HepG2 (cell line): Measurements from ENCODE around the gene SLC1A2. TPM values are rescaled to one million over a fixed set of nuclear protein-coding genes. Genes with fewer than 3 reads are reported as not detected.

ENCODE experiments used
- ATAC-seq: fragments of 200-7000 bp; cut with Tn5 transposase; 3 replicates; pipeline ENCODE4 v1.9.1; 2020; ENCODE audit warnings: mild to moderate bottlenecking, moderate library complexity
- BruUV-seq: library from RNA; stranded (reverse); fragments of 400-500 nt; replicated peaks from 2 replicates; lab custom pipeline; 2021; lab: Mats Ljungman, UMichigan
- CTCF ChIA-PET: fragments of 300-600 bp; formaldehyde crosslinking; extraction: SDS; loops from one replicate; lab custom pipeline; 2021; ENCODE audit warnings: low total read pairs, inconsistent platforms, low intra/inter-chr PET ratio; lab: Yijun Ruan, JAX
- POLR2A ChIA-PET: fragments of 350-600 bp; sonication (Branson Sonifier 250); formaldehyde crosslinking; loops from one replicate; lab custom pipeline; 2020; ENCODE audit warnings: antibody characterized with exemption, inconsistent platforms; lab: Yijun Ruan, JAX
- DNase-seq: peaks from one replicate; pipeline ENCODE4 v3.0.0-alpha.2; 2015; ENCODE audit warnings: low spot score
- FAIRE-seq: peaks from 3 replicates; lab custom pipeline; 2011; peaks lifted over from hg19 to GRCh38; lab: Jason Lieb, UNC
- H2AFZ ChIP-seq: one replicate; pipeline ENCODE4 v1.6.1; 2011; ENCODE audit warnings: low read length, inconsistent platforms
- H3K27ac ChIP-seq: fragments of 300-600 bp; 3 replicates; pipeline ENCODE4 v1.8.0; 2011; ENCODE audit warnings: mixed run types, mild to moderate bottlenecking, mixed read lengths, low read length, inconsistent platforms; ENCODE audit not compliant: insufficient read depth; ENCODE audit errors: extremely low read length
- H3K27me3 ChIP-seq, 2 experiments: fragments of 200-600 bp in 1 of 2; 2 replicates in 1 of 2; 3 replicates in 1 of 2; pipeline versions ENCODE4 v1.6.0 to v1.8.0; 2011; ENCODE audit warnings: low read length in 2 of 2, mild to moderate bottlenecking in 2 of 2, moderate library complexity in 2 of 2, inconsistent platforms in 1 of 2; ENCODE audit not compliant: insufficient read depth in 2 of 2, control insufficient read depth in 1 of 2
- H3K36me3 ChIP-seq, 2 experiments: fragments of 200-600 bp in 1 of 2; replicated peaks in 1 of 2; 2 replicates in 1 of 2; 3 replicates in 1 of 2; pipeline versions ENCODE4 v1.5.1 to v1.8.0; 2011; ENCODE audit warnings: low read length in 2 of 2, inconsistent platforms in 1 of 2; ENCODE audit not compliant: insufficient read depth in 2 of 2, control insufficient read depth in 1 of 2
- H3K4me1 ChIP-seq: 2 replicates; pipeline ENCODE4 v1.5.1; 2012; ENCODE audit warnings: low read length, inconsistent platforms; ENCODE audit not compliant: insufficient read depth
- H3K4me2 ChIP-seq: 2 replicates; pipeline ENCODE4 v1.6.0; 2011; ENCODE audit warnings: low read depth, low read length, inconsistent platforms
- H3K4me3 ChIP-seq, 3 experiments: fragments of 200-600 bp in 1 of 3; sonication (generic), shearing (Covaris generic) in 1 of 3; replicated peaks in 1 of 3; 2 replicates each; pipeline ENCODE4 v1.5.1; 2011 to 2016; ENCODE audit warnings: low read length in 3 of 3, inconsistent platforms in 2 of 3, low read depth in 2 of 3, mild to moderate bottlenecking in 2 of 3, control low read depth in 1 of 3, mixed read lengths in 1 of 3; ENCODE audit not compliant: insufficient read depth in 1 of 3
- H3K79me2 ChIP-seq: one replicate; pipeline ENCODE4 v1.6.1; 2011; ENCODE audit warnings: low read length, inconsistent platforms; ENCODE audit not compliant: insufficient read depth
- H3K9ac ChIP-seq: 2 replicates; pipeline ENCODE4 v1.6.0; 2011; ENCODE audit warnings: mild to moderate bottlenecking, low read depth, low read length, inconsistent platforms; ENCODE audit not compliant: insufficient read depth
- H3K9me3 ChIP-seq: 2 replicates; pipeline ENCODE4 v1.5.1; 2012; ENCODE audit warnings: mild to moderate bottlenecking, low read length
- H4K20me1 ChIP-seq: 2 replicates; pipeline ENCODE4 v1.6.0; 2011; ENCODE audit warnings: inconsistent platforms, mild to moderate bottlenecking, low read length, moderate library complexity; ENCODE audit not compliant: insufficient read depth
- CBFB ChIP-seq: sonication (generic); formaldehyde crosslinking; IDR thresholded peaks from 2 replicates; pipeline ENCODE4 v1.4.0; 2020; ENCODE audit warnings: missing genetic modification reagents
- FOXP4 ChIP-seq: sonication (generic); formaldehyde crosslinking; IDR thresholded peaks from 2 replicates; pipeline ENCODE4 v1.4.0; 2020; ENCODE audit warnings: missing genetic modification reagents
- JARID2 ChIP-seq: sonication (generic); formaldehyde crosslinking; IDR thresholded peaks from 2 replicates; pipeline ENCODE4 v1.8.1; 2023; ENCODE audit warnings: missing genetic modification reagents, inconsistent platforms; ENCODE audit not compliant: insufficient replicate concordance
- ZFX ChIP-seq: sonication (generic); formaldehyde crosslinking; IDR thresholded peaks from 2 replicates; pipeline ENCODE4 v1.4.0; 2020; ENCODE audit warnings: mild to moderate bottlenecking, low read depth, missing genetic modification reagents, moderate library complexity
- ZNF234 ChIP-seq: sonication (generic); formaldehyde crosslinking; conservative IDR thresholded peaks from 2 replicates; pipeline ENCODE4 v1.5.1; 2020; ENCODE audit warnings: mild to moderate bottlenecking, missing genetic modification reagents
- ZNF646 ChIP-seq: sonication (generic); formaldehyde crosslinking; IDR thresholded peaks from 2 replicates; pipeline ENCODE4 v1.9.0; 2021; ENCODE audit warnings: mild to moderate bottlenecking, missing genetic modification reagents
- ZNF713 ChIP-seq: sonication (generic); formaldehyde crosslinking; IDR thresholded peaks from 2 replicates; pipeline ENCODE4 v1.4.0; 2020; ENCODE audit warnings: mild to moderate bottlenecking, missing genetic modification reagents
- WGBS: methylation state at CpG from one replicate; pipeline ENCODE4 v1.1.6; 2017; ENCODE audit warnings: low lambda C conversion rate; 5-methylcytosine and 5-hydroxymethylcytosine counted together
- in situ Hi-C: cut with HindIII; loops from 2 replicates; pipeline ENCODE4 v1.10.0; 2017; ENCODE audit warnings: low pct_unique_long_range_greater_than_20kb; ENCODE audit not compliant: extremely low pct_ligation_motif_present
- intact Hi-C: fragments of 100-400 bp; cut with micrococcal nuclease; formaldehyde crosslinking; loops from one replicate; pipeline ENCODE4 v1.10.0; 2022; ENCODE audit not compliant: unreplicated experiment
- polyA plus RNA-seq, 8 experiments: library from polyadenylated mRNA; depleted of rRNA in 3 of 8; stranded (reverse) in 7 of 8; unstranded in 1 of 8; fragments of >200 nt; fragmentation: Illumina TruSeq in 4 of 8; extraction: Trizol in 4 of 8; gene quantifications; 2 replicates each; pipeline versions ENCODE4 v1.2.1 to v1.2.3, GENCODE V29; 2011 to 2016; ENCODE audit warnings: low read depth in 4 of 8, missing spikeins in 1 of 8, mixed read lengths in 1 of 8; ENCODE audit not compliant: insufficient read depth in 1 of 8
- total RNA-seq, 5 experiments: library from RNA; depleted of rRNA; stranded (reverse); fragments of >200 nt; fragmentation: Illumina TruSeq; extraction: Trizol; gene quantifications; 2 replicates each; pipeline ENCODE4 v1.2.3, GENCODE V29; 2016; ENCODE audit warnings: low read depth in 1 of 5

SLC1A2 gene
- total and polyA plus RNA-seq, 2 of the 13 experiments (the other 11 are each of a cell fraction or from before 2014, with no cell fraction given), result 23.2 to 43.2 TPM

DNA sequence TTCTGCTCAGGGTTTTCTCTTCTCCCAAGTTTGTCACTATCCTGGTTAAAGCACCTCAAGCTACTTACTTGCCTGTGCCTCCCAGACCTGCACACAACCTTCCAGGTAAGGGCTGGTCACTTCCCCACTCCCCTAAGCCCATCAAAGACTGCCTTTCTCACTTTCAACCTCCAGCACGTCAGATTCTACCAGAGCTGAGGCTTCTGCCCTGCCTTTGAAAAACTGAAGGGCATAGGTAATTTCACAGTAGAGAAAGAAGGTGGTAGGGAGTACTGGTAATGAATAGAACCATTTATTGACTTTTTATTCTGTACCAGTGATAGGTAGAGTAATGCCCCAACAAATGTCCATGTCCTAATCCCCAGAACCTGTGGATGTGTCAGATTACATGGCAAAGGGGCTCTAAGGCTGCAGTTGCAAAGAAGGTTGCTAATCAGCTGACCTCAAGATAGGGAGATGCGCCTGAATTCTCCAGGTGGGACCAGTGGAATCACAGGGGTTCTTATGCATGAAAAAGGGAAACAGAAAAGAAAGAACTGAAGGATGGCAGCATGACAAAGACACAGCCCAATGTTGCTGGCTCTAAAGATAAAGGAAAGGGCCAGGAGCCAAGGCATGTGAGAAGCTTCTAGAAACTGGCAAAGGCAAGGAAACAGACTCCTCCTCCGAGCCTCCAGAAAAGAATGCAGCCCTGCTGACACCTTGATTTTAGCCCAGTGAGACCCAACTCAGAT is 89.0 kb downstream of the SLC1A2 start:
- Histone ChIP-seq H3K9ac (no peak overlapping the region), H3K27me3 (no peaks in the 10 kb centered on the region), H3K27ac (no peak overlapping the region), H3K4me2 (no peak overlapping the region)
- CTCF ChIA-PET, result no interaction called here
- POLR2A ChIA-PET, result no interaction called here
- intact Hi-C loops (no loop called here), in situ Hi-C loops (no loop called here)
- WGBS, result 83% methylated on average over 3 of the region's 3 CpGs
- DNase-seq, result no peak
- no peak for TF ChIP-seq JARID2 (CRISPR knock-in tag)
- no peak for TF ChIP-seq ZNF234 (CRISPR knock-in tag)
- TF ChIP-seq ZNF713 (CRISPR knock-in tag), result no peak
- TF ChIP-seq, all 625 proteins: peak for 0
- Histone ChIP-seq H2AFZ (no peak overlapping the region), H3K4me1 (no peaks in the 10 kb centered on the region), H3K9me3 (no peaks in the 10 kb centered on the region), H4K20me1 (no peaks in the 10 kb centered on the region), H3K4me3 (no peak overlapping the region), H3K36me3 (0 out of 5 replicates have a peak, but pooled peaks cover 0 to 2% of the 10 kb centered on the region in 2 experiments), H3K79me2 (peaks cover 3% of the 10 kb centered on the region)
- BruUV-seq, result no TSS peak
- FAIRE-seq, result no peak
- ATAC-seq, result no peak

- WGBS, result no CpG with 5 or more reads among the region's 1 CpG
- ChIA-PET POLR2A (interaction anchor here (1.5 kb wide), 1 partner anchor 9 kb away, joined by 6 read pairs; no protein-coding TSS in a partner anchor), CTCF (no interaction called here)
- in situ Hi-C loops, result no loop called here
- peaks cover 0 to 7% of the 10 kb centered on the region in 2 experiments; a peak in 1 of 5 replicates for H3K36me3 ChIP-seq
- H3K27me3 ChIP-seq, result no peaks in the 10 kb centered on the region
- intact Hi-C loops, result no loop called here
- ATAC-seq (no peak), FAIRE-seq (no peak), DNase-seq (no peak)
- H3K4me2 ChIP-seq, result no peak overlapping the region
- no peaks in the 10 kb centered on the region for H3K9me3 ChIP-seq
- H3K4me1 ChIP-seq, result no peaks in the 10 kb centered on the region
- no peak overlapping the region for H3K9ac ChIP-seq
- no peak overlapping the region for H2AFZ ChIP-seq
- no peak overlapping the region for H3K27ac ChIP-seq
- H4K20me1 ChIP-seq, result no peaks in the 10 kb centered on the region
- H3K79me2 ChIP-seq, result no peaks in the 10 kb centered on the region
- BruUV-seq, result no TSS peak
- no peak overlapping the region for H3K4me3 ChIP-seq
- TF ChIP-seq ZFX (CRISPR knock-in tag) (no peak), ZNF646 (CRISPR knock-in tag) (no peak), CBFB (no peak), FOXP4 (CRISPR knock-in tag) (no peak)
Observed at GRCh38 chr11:35327829-35328228, 91.5 kb downstream of the SLC1A2 start.
